Fibroblast of villous mesenchyme (primary cell): ENCODE measurements around the gene SURF2. TPM values are rescaled to one million over a fixed set of nuclear protein-coding genes. Genes with fewer than 3 reads are reported as not detected.

Source experiments
- DNase-seq: peaks from one replicate; pipeline ENCODE4 v3.0.0-alpha.2; 2010; ENCODE audit warnings: low read depth
- H3K4me3 ChIP-seq: 2 replicates; pipeline ENCODE4 v1.5.1; 2011; ENCODE audit warnings: low read depth, mild to moderate bottlenecking, low read length
- CTCF ChIP-seq: IDR thresholded peaks from 2 replicates; pipeline ENCODE4 v1.5.1; 2012; ENCODE audit warnings: low read depth, mild to moderate bottlenecking, low read length; ENCODE audit not compliant: insufficient read depth
- total RNA-seq: library from RNA; depleted of rRNA; stranded (reverse); fragments of >200 nt; gene quantifications from 2 replicates; pipeline ENCODE4 v1.2.3, GENCODE V29; 2012

The SURF2 gene
- total RNA-seq, 1 donor = 12.1 TPM

DNA sequence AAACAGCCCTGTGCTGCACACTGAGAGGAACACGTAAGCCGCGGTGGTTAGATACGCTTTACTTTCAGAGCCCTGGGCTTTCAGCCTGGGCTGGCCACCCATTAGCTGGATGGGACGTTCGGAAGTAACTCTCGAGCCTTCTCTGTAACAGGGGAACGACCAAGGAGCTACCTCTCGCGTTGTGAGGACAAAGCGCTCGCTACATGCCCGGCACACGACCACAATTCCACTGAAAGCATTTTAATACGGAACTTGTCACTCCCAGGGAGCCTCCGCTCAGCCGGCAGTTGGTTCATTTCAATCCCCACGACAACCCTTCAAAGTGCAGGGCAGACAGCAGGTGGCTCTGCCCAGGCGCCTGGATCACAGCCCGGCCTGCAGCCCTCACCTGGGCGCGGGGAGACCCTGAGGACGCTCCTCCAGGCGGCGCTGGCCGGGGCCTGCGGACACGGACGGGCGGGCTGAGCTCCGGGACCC is 431 bp upstream of the SURF2 start:
- no peak for DNase-seq
- H3K4me3 ChIP-seq = peak overlapping the region; percentile 90
- no peak for TF ChIP-seq CTCF

DNA sequence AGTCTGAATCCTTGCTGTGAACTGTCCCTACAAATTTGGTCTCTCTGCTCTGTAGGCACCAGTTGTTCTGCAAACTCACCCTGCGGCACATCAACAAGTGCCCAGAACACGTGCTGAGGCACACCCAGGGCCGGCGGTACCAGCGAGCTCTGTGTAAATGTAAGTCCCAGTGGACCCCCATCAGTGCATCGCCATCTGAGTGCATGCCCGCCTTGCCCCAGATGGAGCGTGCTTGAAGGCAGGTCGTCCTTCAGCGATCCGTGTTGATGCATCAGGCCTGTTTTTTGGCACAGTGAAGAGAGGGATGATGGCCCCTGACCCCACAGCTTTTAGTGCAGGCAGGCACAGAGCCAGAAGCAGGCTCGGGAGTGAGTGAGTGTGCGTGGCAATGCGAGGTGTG is 1.3 kb downstream of the SURF2 start:
- H3K4me3 ChIP-seq = no peak overlapping the region
- TF ChIP-seq CTCF = no peak
- no peak for DNase-seq

- peak; percentile 40 for TF ChIP-seq CTCF
- no peak overlapping the region for H3K4me3 ChIP-seq
- no peak for DNase-seq
These were observed 3.2 kb downstream of the SURF2 start for GRCh38 chr9:133359399-133360175.

DNA sequence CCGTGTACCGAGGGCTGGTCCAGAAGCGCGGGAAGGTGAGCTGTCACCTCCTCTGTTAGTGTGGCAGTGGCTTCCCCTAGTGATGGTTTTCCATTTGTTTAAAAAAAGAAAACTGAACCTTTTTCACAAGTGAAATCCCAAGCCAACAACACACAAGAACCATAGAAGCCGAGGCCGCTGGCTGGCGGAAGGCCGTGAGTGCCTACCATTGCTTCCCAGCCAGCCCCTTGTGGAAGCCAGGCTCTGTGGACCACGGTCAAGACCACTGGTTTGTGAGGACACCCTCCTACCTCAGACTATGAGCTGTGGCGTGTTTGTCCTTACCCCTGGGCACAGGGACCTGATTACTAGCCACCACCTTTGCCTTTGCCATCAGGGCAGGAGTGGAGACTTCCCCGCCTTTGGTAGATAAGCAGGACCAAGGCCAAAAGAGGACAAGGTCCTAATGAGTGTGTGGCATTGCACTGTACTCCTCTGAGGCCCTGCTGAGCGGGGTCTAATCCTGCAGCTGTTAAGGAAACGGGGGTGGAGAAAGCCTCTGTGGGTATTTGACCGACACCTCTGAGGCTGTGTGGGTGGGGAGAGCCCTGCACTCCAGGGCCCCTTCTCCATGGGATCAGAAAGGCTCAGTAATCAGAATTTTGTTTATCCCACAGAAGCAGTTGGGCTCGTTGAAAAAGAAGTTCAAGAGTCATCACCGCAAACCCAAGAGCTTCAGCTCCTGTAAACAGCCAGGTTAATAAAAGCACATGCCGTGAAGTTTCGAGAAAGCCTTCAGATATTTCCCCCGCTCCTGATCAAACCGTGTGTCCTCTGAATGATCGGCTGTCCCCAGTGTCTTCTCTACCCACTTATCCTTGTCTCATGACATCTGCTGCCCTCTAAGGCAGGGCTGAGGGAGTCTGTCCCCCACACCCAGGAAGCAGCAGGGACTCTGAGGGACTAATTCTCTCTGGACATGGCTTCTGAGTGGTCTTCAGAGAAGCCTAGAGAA is 4.3 kb downstream of the SURF2 start:
- peak; percentile 39 for DNase-seq
- no peak overlapping the region for H3K4me3 ChIP-seq
- no peak for TF ChIP-seq CTCF

- TF ChIP-seq CTCF = no peak
- DNase-seq = no peak
- H3K4me3 ChIP-seq = no peak overlapping the region
These were observed 5.2 kb downstream of the SURF2 start for GRCh38 chr9:133361507-133362092.

GRCh38 chr9:133362359-133363044 is 6.2 kb downstream of the SURF2 start:
- no peak overlapping the region for H3K4me3 ChIP-seq
- DNase-seq = peak; percentile 57
- no peak for TF ChIP-seq CTCF
